ENCODE measurements around the gene EZH2.

DNA sequence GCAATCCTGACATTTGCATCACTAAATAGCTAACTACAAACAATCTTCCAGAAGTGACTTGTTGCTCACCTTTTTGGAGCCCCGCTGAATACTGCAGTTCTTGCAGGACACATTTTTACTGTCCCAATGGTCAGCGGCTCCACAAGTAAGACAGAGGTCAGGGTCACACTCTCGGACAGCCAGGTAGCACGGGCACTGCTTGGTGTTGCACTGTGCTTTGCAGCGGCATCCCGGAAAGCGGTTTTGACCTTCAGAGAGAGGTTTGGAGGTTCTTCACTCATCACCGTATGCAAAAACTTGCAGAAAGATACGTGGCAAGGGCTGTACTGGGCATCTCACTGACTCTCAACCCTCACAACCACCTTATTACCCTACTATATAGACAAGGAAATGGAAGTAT, 70.2 kb downstream of the EZH2 start:
- no peak for TF ChIP-seq POLR2A (IDR thresholded peaks at IDR 0.05)
- TF ChIP-seq, protein P1, sequence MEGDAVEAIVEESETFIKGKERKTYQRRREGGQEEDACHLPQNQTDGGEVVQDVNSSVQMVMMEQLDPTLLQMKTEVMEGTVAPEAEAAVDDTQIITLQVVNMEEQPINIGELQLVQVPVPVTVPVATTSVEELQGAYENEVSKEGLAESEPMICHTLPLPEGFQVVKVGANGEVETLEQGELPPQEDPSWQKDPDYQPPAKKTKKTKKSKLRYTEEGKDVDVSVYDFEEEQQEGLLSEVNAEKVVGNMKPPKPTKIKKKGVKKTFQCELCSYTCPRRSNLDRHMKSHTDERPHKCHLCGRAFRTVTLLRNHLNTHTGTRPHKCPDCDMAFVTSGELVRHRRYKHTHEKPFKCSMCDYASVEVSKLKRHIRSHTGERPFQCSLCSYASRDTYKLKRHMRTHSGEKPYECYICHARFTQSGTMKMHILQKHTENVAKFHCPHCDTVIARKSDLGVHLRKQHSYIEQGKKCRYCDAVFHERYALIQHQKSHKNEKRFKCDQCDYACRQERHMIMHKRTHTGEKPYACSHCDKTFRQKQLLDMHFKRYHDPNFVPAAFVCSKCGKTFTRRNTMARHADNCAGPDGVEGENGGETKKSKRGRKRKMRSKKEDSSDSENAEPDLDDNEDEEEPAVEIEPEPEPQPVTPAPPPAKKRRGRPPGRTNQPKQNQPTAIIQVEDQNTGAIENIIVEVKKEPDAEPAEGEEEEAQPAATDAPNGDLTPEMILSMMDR (IDR thresholded peaks at IDR 0.05 in 4 of 5, conservative IDR thresholded peaks at IDR 0.05 in 1 of 5) = no peak
